ENCODE measurements around the gene TEN1. TPM values are rescaled to one million over a fixed set of nuclear protein-coding genes. Genes with fewer than 3 reads are reported as not detected.

TEN1 gene
- total RNA-seq, 4 donors from 2014 or later, result 18.7 to 137 (median 20.7) TPM

- Histone ChIP-seq H3K4me3 (no peak overlapping the region), H3K27ac (peak overlapping the region in 3 of 4 donors; percentile 17 to 24 (median 22)), H3K4me1 (peaks cover 0 to 28% (median 12%) of the 10 kb centered on the region in 4 donors), H3K9me3 (no peaks in the 10 kb centered on the region), H3K27me3 (no peaks in the 10 kb centered on the region), H3K36me3 (peaks cover 0 to 63% (median 30%) of the 10 kb centered on the region in 4 donors)
- WGBS, 2 donors (ENCODE audit: low coverage in 1 of 2), result 76 to 77% methylated on average over 8 to 9 of the region's 9 CpGs
- no peak for TF ChIP-seq EP300 (IDR thresholded peaks at IDR 0.05; ENCODE audit: low read depth)
- no peak for TF ChIP-seq POLR2A (IDR thresholded peaks at IDR 0.05)
- TF ChIP-seq POLR2AphosphoS5 (IDR thresholded peaks at IDR 0.05), result no peak
- in situ Hi-C loops (cut with MboI; ENCODE audit: low pct_ligation_motif_present in 1 of 4, low pct_unique_long_range_greater_than_20kb in 1 of 4, low sequenced_read_pairs in 3 of 4), result no loop called here
- DNase-seq, result no peak
- intact Hi-C loops (cut with DNase I; ENCODE audit: low total_unique reads), result no loop called here
These were observed 69.7 kb downstream of the TEN1 start for GRCh38 chr17:76048711-76049110.

GRCh38 chr17:76049239-76049638 lies 70.2 kb downstream of the TEN1 start:
- TF ChIP-seq POLR2AphosphoS5 (IDR thresholded peaks at IDR 0.05) (no peak), EP300 (IDR thresholded peaks at IDR 0.05; ENCODE audit: low read depth) (no peak), POLR2A (IDR thresholded peaks at IDR 0.05) (no peak), CTCF (IDR thresholded peaks at IDR 0.05) (no peak)
- Histone ChIP-seq H3K9me3 (no peaks in the 10 kb centered on the region), H3K36me3 (peaks cover 0 to 63% (median 27%) of the 10 kb centered on the region in 4 donors), H3K27ac (no peak overlapping the region), H3K27me3 (no peaks in the 10 kb centered on the region), H3K4me3 (no peak overlapping the region), H3K4me1 (peaks cover 0 to 33% (median 12%) of the 10 kb centered on the region in 4 donors)
- in situ Hi-C loops (cut with MboI; ENCODE audit: low pct_ligation_motif_present in 1 of 4, low pct_unique_long_range_greater_than_20kb in 1 of 4, low sequenced_read_pairs in 3 of 4) (no loop called here), intact Hi-C loops (cut with DNase I; ENCODE audit: low total_unique reads) (no loop called here)
- DNase-seq, result no peak
- WGBS, 2 donors (ENCODE audit: low coverage in 1 of 2), result 66 to 94% methylated on average over 3 of the region's 3 CpGs

- DNase-seq, result no peak
- TF ChIP-seq EP300 (IDR thresholded peaks at IDR 0.05; ENCODE audit: low read depth), result no peak
- TF ChIP-seq POLR2A (IDR thresholded peaks at IDR 0.05), result no peak
- TF ChIP-seq CTCF (IDR thresholded peaks at IDR 0.05), result no peak
- TF ChIP-seq POLR2AphosphoS5 (IDR thresholded peaks at IDR 0.05), result no peak
- no peak overlapping the region for H3K4me3 ChIP-seq
- peaks cover 0 to 56% (median 24%) of the 10 kb centered on the region in 4 donors for H3K36me3 ChIP-seq
- H3K27me3 ChIP-seq, result no peaks in the 10 kb centered on the region
- peaks cover 0 to 34% (median 12%) of the 10 kb centered on the region in 4 donors for H3K4me1 ChIP-seq
- WGBS, 2 donors (ENCODE audit: low coverage in 1 of 2), result 69 to 93% methylated on average over 4 to 15 of the region's 15 CpGs
- intact Hi-C loops (cut with DNase I; ENCODE audit: low total_unique reads), result no loop called here
- H3K27ac ChIP-seq, result peak overlapping the region in 3 of 4 donors; percentile 45 to 56 (median 52)
- in situ Hi-C loops (cut with MboI; ENCODE audit: low pct_ligation_motif_present in 1 of 4, low pct_unique_long_range_greater_than_20kb in 1 of 4, low sequenced_read_pairs in 3 of 4), result no loop called here
- no peaks in the 10 kb centered on the region for H3K9me3 ChIP-seq
These were observed 70.9 kb downstream of the TEN1 start for GRCh38 chr17:76049836-76050537.

Other genes with a start within 250 kb of the TEN1 start
- gene GALK1, start 214.0 kb upstream of the TEN1 start, total RNA-seq, result 100 to 1,000 TPM in 1 of 4 donors, 10 to 100 TPM in 1, 1 to 10 TPM in 2; 9.3 to 116 (median 30.9) TPM
- gene UNK, start 194.4 kb upstream of the TEN1 start, total RNA-seq, result 10 to 100 TPM; 24.0 to 99.1 (median 63.1) TPM
- gene UNC13D, start 134.8 kb upstream of the TEN1 start, total RNA-seq, result 10 to 100 TPM in 3 of 4 donors, 1 to 10 TPM in 1; 3.0 to 48.3 (median 16.2) TPM
- gene WBP2, start 123.9 kb upstream of the TEN1 start, total RNA-seq, result 10 to 100 TPM; 27.7 to 75.1 (median 56.8) TPM
- 100 to 1,000 TPM in 1 of 4 donors, 10 to 100 TPM in 3; 38.6 to 118 (median 41.0) TPM for gene TRIM47, start 100.7 kb upstream of the TEN1 start, total RNA-seq
- 10 to 100 TPM; 16.8 to 21.7 (median 20.5) TPM for gene TRIM65, start 82.3 kb upstream of the TEN1 start, total RNA-seq
- gene MRPL38, start 74.4 kb upstream of the TEN1 start, total RNA-seq, result 100 to 1,000 TPM in 1 of 4 donors, 10 to 100 TPM in 3; 40.6 to 117 (median 48.5) TPM
- gene FBF1, start 38.2 kb upstream of the TEN1 start, total RNA-seq, result 10 to 100 TPM in 2 of 4 donors, 1 to 10 TPM in 2; 2.9 to 29.9 (median 7.9) TPM
- 100 to 1,000 TPM in 3 of 4 donors, 10 to 100 TPM in 1; 37.0 to 254 (median 212) TPM for gene ACOX1, start 74 bp upstream of the TEN1 start, total RNA-seq
- 10 to 100 TPM in 2 of 4 donors, 1 to 10 TPM in 1, not detected in 1; 5.4 to 24.6 (median 16.9) TPM for gene CDK3, start 21.6 kb downstream of the TEN1 start, total RNA-seq
- gene EVPL, start 48.1 kb downstream of the TEN1 start, total RNA-seq, result 10 to 100 TPM; 17.1 to 23.7 (median 20.6) TPM
- gene SRP68, start 93.3 kb downstream of the TEN1 start, total RNA-seq, result 10 to 100 TPM; 11.6 to 44.8 (median 30.4) TPM
- gene GALR2, start 95.5 kb downstream of the TEN1 start, total RNA-seq, result 1 to 10 TPM in 3 of 4 donors, not detected in 1; 1.9 to 10.0 (median 3.2) TPM
- under 1 TPM in 1 of 4 donors, not detected in 3; 0.40 TPM for gene ZACN, start 99.9 kb downstream of the TEN1 start, total RNA-seq
- gene EXOC7, start 124.5 kb downstream of the TEN1 start, total RNA-seq, result 100 to 1,000 TPM in 2 of 4 donors, 10 to 100 TPM in 2; 88.0 to 143 (median 105) TPM
- gene FOXJ1, start 162.0 kb downstream of the TEN1 start, total RNA-seq, result 1 to 10 TPM in 2 of 4 donors, under 1 TPM in 1, not detected in 1; 0.82 to 7.4 (median 1.9) TPM